ENCODE data around the gene NFIB. TPM values are rescaled to one million over a fixed set of nuclear protein-coding genes. Genes with fewer than 3 reads are reported as not detected.

The NFIB gene
- total and polyA plus RNA-seq, 10 of the 15 experiments (the other 5 are each of a cell fraction or from before 2014, with no cell fraction given): under 0.01 to 0.19 (median 0.05) TPM; not detected in 3

DNA sequence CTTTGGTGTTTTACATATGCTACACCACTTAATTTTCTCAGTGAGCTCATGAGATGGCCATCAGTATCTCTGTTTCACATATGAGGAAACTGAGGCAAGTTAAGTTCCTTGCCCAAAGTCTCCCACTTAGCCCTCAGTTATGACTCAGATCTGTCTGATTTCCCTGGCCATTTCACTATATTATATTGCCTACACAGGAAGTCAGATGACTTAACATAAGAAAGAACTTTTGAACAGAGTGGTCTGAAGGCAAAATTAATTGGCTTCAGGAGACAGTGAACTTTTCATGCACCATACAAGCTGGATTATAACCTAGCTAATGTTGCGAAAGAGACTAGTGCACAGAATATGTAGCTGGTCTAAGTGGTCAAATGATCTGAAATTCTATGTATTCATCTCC, 221.6 kb downstream of the NFIB start:
- no peak overlapping the region for H3K27ac ChIP-seq (ENCODE audit: control insufficient read depth, insufficient read depth)
- H3K9ac ChIP-seq (ENCODE audit: control insufficient read depth, insufficient read depth, low read length): no peak overlapping the region
- no peaks in the 10 kb centered on the region for H4K20me1 ChIP-seq (ENCODE audit: control insufficient read depth, insufficient read depth)
- H3K79me2 ChIP-seq (ENCODE audit: control insufficient read depth, insufficient read depth, low read length): no peaks in the 10 kb centered on the region
- H3K4me1 ChIP-seq (ENCODE audit: control insufficient read depth, insufficient read depth, low read length): no peaks in the 10 kb centered on the region
- no peaks in the 10 kb centered on the region for H3K36me3 ChIP-seq (ENCODE audit: control insufficient read depth in 2 of 2, insufficient read depth in 2 of 2, low read length in 1 of 2)
- 48% methylated on average over 1 of the region's 1 CpG for WGBS (ENCODE audit: insufficient coverage, insufficient replicate concordance, low lambda C conversion rate, missing lambda C conversion rate)
- no peak for ATAC-seq
- H3K4me2 ChIP-seq (ENCODE audit: control insufficient read depth, insufficient read depth): no peak overlapping the region
- no peak overlapping the region for H3K4me3 ChIP-seq
- ChIA-PET POLR2A (no interaction called here), RAD21 (ENCODE audit: unreplicated experiment) (no interaction called here), SMC1A (ENCODE audit: uncharacterized antibody, unreplicated experiment) (interaction anchor here (0.6 kb wide), 1 partner anchor 702 kb away, joined by 3 read pairs; no protein-coding TSS in a partner anchor), CTCF (interaction anchor here (0.6 to 1.4 kb wide), 5 partner anchors 10 to 665 kb away, joined by 3 to 4 read pairs (median 3); no protein-coding TSS in a partner anchor)
- H3K9me3 ChIP-seq (replicated peaks; ENCODE audit: control insufficient read depth, insufficient read depth, low read length): no peaks in the 10 kb centered on the region
- H3K27me3 ChIP-seq (replicated peaks in 1 of 2; ENCODE audit: control insufficient read depth in 2 of 2, insufficient read depth in 2 of 2, low read length in 1 of 2): no peaks in the 10 kb centered on the region
- DNase-seq (ENCODE audit: low read depth, low spot score): no peak
- FAIRE-seq: no peak
- H2AFZ ChIP-seq (ENCODE audit: control insufficient read depth, low read depth, low read length): no peak overlapping the region
- no TSS peak for BruUV-seq (replicated peaks)
- no peak for TF ChIP-seq FOS (IDR thresholded peaks at IDR 0.05; ENCODE audit: borderline replicate concordance, extremely low read depth, insufficient read length)
- intact Hi-C loops (cut with micrococcal nuclease; ENCODE audit: unreplicated experiment): no loop called here
- in situ Hi-C loops (cut with MboI): no loop called here

DNA sequence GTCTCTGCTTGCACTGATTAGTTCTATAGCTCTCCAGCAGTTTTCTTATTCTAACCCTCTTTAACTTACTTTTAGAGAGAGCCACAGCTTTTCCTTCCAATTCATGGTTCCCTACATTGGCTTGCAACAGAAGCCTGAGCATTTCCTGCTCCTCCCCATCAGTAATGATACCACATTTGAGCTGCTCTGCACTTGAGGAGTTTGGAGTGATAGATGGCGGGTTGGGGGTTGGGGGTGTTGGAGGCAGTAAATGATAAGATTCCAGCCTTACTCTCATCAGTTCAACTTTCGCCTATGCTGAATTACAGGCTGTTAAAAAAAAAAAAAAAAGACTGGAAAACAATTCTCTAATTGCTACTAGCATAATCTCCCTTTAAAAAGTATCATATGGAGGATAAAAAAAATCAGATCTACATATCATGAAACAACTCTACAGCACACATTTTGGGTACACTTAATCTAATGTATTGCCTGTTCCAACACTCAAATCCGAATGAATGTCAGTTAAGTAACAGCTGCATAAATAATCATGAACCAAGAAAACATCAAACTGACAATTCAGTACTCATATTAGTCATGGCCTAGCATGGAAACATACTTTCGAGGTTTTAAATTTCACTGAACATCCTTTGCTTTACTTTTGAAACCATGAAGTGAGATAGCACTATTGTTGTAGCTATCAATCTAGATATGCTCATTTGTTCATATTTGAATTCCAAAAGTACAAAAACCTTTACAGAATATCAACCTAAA, 224.7 kb downstream of the NFIB start:
- ChIA-PET CTCF (no interaction called here), POLR2A (no interaction called here), RAD21 (ENCODE audit: unreplicated experiment) (no interaction called here), SMC1A (ENCODE audit: uncharacterized antibody, unreplicated experiment) (no interaction called here)
- in situ Hi-C loops (cut with MboI): no loop called here
- Histone ChIP-seq H3K4me3 (no peak overlapping the region), H3K9me3 (replicated peaks; ENCODE audit: control insufficient read depth, insufficient read depth, low read length) (no peaks in the 10 kb centered on the region), H3K4me2 (ENCODE audit: control insufficient read depth, insufficient read depth) (no peak overlapping the region), H3K79me2 (ENCODE audit: control insufficient read depth, insufficient read depth, low read length) (no peaks in the 10 kb centered on the region), H3K36me3 (ENCODE audit: control insufficient read depth in 2 of 2, insufficient read depth in 2 of 2, low read length in 1 of 2) (no peaks in the 10 kb centered on the region), H3K27me3 (replicated peaks in 1 of 2; ENCODE audit: control insufficient read depth in 2 of 2, insufficient read depth in 2 of 2, low read length in 1 of 2) (no peaks in the 10 kb centered on the region), H3K4me1 (ENCODE audit: control insufficient read depth, insufficient read depth, low read length) (no peaks in the 10 kb centered on the region), H3K9ac (ENCODE audit: control insufficient read depth, insufficient read depth, low read length) (no peak overlapping the region), H2AFZ (ENCODE audit: control insufficient read depth, low read depth, low read length) (no peak overlapping the region), H3K27ac (ENCODE audit: control insufficient read depth, insufficient read depth) (no peak overlapping the region), H4K20me1 (ENCODE audit: control insufficient read depth, insufficient read depth) (no peaks in the 10 kb centered on the region)
- ATAC-seq: no peak
- FAIRE-seq: peak; percentile 38
- intact Hi-C loops (cut with micrococcal nuclease; ENCODE audit: unreplicated experiment): no loop called here
- DNase-seq (ENCODE audit: low read depth, low spot score): no peak
- no TSS peak for BruUV-seq (replicated peaks)
- WGBS (ENCODE audit: insufficient coverage, insufficient replicate concordance, low lambda C conversion rate, missing lambda C conversion rate): 7% methylated on average over 4 of the region's 4 CpGs
- TF ChIP-seq RAD51 (IDR thresholded peaks at IDR 0.05): no peak
- TF ChIP-seq JUNB (IDR thresholded peaks at IDR 0.05): peak; percentile 19; the same call in 1 of the 2 replicates
- TF ChIP-seq HDGF (IDR thresholded peaks at IDR 0.05): no peak
- no peak for TF ChIP-seq MYC (IDR thresholded peaks at IDR 0.05; ENCODE audit: insufficient read depth, insufficient read length, insufficient replicate concordance, low read length, severe bottlenecking)
- no peak for TF ChIP-seq ZNF207 (IDR thresholded peaks at IDR 0.05; ENCODE audit: borderline replicate concordance)
- TF ChIP-seq, protein P1, sequence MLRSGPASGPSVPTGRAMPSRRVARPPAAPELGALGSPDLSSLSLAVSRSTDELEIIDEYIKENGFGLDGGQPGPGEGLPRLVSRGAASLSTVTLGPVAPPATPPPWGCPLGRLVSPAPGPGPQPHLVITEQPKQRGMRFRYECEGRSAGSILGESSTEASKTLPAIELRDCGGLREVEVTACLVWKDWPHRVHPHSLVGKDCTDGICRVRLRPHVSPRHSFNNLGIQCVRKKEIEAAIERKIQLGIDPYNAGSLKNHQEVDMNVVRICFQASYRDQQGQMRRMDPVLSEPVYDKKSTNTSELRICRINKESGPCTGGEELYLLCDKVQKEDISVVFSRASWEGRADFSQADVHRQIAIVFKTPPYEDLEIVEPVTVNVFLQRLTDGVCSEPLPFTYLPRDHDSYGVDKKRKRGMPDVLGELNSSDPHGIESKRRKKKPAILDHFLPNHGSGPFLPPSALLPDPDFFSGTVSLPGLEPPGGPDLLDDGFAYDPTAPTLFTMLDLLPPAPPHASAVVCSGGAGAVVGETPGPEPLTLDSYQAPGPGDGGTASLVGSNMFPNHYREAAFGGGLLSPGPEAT (IDR thresholded peaks at IDR 0.05; ENCODE audit: low read depth): no peak

Data from GM12878 (cell line).